GM12873 (cell line): Measurements from ENCODE around the gene PVR.

Experiments used
- TF ChIP-seq, protein P1 (sequence below): IDR thresholded peaks from 2 replicates; pipeline ENCODE4 v1.5.1; 2012; ENCODE audit warnings: low read depth, mild to moderate bottlenecking, moderate library complexity, low read length, control low read depth; ENCODE audit not compliant: insufficient read depth; ENCODE audit errors: missing control alignments

Gene PVR

DNA sequence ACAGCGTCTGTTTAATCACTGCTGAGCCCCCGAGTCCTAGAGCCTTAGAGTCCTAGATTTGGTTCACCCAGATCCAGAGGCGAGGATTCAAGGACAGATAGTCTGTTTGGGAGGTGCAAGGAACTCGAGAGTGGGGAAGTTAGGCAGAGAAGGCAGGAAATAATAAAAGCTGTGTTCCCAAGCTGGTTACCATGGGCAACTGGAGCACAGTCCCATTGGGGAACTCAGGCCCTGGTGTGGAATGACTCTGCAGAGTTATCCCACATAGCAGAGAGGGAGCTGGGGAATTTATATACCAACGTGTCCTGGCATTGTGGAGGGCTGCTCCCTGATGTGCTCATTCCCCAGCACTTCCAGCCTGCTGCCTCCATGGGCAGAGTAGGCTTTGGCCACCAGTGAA is 20.6 kb upstream of the PVR start:
- TF ChIP-seq, protein P1, sequence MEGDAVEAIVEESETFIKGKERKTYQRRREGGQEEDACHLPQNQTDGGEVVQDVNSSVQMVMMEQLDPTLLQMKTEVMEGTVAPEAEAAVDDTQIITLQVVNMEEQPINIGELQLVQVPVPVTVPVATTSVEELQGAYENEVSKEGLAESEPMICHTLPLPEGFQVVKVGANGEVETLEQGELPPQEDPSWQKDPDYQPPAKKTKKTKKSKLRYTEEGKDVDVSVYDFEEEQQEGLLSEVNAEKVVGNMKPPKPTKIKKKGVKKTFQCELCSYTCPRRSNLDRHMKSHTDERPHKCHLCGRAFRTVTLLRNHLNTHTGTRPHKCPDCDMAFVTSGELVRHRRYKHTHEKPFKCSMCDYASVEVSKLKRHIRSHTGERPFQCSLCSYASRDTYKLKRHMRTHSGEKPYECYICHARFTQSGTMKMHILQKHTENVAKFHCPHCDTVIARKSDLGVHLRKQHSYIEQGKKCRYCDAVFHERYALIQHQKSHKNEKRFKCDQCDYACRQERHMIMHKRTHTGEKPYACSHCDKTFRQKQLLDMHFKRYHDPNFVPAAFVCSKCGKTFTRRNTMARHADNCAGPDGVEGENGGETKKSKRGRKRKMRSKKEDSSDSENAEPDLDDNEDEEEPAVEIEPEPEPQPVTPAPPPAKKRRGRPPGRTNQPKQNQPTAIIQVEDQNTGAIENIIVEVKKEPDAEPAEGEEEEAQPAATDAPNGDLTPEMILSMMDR, result no peak

DNA sequence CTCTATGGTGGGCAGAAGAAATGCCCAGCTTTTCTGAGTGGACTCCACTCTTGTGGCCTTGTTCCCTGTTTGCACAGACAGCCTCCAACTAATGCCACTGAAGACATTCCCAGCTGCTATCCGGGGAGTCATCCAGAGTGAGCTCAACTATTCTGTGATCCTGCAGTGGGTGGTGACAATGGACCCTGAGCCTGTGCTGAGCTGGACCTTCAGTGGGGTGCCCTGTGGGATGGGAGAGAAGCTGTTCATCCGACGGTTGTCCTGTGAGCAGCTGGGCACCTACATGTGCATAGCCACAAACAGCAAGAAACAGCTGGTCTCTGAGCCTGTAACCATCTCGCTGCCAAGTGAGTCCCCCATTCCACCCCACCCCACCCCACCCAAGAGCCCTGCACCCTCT is 20.1 kb upstream of the PVR start:
- TF ChIP-seq, protein P1, result no peak

DNA sequence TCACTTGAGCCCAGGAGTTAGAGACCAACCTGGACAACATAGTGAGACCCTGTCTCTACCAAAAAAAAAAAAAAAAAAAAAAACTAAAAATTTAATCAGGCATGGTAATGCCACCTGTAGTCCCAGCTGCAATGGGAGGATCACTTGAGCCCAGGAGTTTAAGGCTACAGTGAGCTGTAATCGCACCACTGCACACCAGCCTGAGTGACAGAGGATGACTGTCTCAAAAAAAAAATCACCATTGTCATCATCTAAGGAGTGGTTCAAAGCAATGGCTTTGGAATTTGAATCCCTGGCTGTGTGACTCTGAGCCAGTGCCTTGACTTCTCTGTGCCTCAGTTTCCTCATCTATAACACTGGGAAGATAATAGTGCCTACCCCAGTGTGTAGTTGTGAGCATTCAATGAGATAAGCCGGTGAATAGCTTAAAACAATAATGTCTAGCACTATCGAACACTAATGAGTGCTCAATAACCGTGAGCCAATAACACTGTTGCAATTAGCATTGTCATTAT is 18.8 kb upstream of the PVR start:
- TF ChIP-seq, protein P1, result no peak

DNA sequence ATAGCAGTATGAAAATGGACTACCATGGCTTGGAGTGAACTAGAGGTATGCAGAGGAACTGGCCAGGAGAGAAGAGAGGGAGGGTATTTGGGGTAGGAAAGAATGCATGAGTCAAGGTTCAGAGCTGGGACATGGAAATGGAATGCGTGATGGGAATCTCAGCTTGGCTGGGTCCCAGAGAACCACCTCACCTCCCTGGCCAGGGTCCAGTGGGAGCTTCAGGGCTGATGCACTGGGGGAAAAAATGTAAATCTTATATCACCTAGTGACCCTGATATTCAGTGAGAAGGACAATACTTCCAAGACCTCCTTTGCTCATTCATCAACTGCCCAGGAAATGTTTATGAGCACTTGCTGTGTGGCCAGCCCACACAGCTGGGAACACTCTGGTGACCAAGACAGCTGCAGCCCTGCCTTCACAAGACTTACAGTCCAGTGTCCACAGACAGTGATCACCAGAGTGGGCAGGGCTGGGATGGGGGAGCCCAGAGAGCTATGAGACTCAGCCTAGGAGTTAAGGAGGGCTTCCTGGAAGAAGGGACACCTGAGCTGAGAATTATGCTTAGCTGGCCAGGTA is 17.6 kb upstream of the PVR start:
- TF ChIP-seq, protein P1, result no peak

DNA sequence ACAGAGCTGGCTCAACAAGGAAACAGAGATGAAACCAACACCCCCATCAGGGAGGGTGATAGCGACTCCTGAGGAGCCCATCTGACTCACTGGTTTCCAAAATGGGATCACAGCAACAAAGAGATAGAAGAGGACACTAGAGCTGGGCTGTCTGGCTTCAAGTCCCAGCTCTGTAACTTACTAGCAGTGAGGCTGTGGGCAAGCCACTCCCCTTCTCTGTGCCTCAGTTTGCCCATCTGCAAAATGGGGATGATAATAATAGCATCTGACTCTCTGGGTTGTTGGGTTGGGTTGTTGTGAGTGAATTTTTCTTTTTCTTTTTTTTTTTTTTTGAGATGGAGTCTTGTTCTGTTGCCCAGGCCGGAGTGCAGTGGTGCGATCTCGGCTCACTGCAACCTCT is 16.1 kb upstream of the PVR start:
- TF ChIP-seq, protein P1, result no peak

DNA sequence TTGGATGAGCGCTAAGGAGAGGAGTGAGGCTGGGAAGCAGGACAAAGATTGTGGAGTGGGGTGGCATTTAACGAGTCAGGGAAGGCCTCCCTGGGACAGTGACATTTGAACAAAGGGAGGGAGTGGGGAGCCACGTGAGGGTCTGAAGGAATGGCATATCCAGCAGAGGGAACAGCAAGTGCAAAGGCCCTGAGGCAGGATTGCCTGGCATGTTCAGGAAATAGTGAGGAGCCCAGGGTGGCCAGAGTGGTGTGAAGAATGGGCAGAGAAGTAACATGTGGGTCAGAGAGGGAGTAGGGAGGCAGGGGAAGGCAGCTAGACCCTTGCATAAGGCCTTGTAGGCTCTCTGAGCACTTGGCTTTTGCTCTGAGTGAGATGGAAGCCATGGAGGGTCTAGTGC is 14.9 kb upstream of the PVR start:
- TF ChIP-seq, protein P1, result no peak

DNA sequence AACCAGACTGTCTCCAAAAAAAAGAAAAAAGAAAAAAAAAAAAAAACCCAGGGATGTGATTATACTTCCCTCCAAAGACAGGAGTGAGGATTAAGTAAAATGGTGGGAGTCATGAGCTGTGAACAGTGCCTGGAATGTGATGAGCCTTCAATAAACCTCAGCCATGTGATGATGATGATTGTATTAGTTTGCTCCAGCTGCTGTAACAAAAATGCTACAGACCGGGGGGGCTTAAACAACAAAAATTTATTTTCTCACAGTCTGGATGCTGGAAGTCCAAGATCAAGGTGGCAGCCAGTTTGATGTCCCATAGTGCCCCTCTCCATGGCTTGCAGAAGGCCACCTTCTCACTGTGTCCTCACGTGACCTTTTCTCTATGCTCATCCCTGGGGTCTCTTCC is 8.9 kb upstream of the PVR start:
- TF ChIP-seq, protein P1, result no peak
